ENCODE data around the gene CAMSAP1.

DNA sequence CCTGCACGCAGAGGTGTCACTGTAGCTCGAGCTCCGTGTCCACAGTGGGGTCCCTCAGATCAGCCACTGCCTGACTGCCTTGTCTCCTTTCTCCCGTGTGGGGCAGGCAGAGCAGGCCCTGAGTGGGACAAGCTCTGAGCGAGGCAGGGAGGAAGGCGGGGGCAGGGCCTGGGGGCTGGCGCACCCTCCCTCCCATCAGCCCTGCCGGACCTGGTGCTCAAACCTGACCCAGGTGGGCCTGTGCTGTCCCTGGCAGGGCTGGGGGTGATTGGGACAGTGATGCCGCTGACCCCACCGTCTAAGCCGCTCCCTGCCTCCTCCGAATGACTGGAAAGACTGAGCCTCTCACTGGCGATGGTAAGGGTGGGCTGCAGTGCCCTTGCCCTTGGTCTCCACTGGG, 144.4 kb downstream of the CAMSAP1 start:
- TF ChIP-seq, protein P1, sequence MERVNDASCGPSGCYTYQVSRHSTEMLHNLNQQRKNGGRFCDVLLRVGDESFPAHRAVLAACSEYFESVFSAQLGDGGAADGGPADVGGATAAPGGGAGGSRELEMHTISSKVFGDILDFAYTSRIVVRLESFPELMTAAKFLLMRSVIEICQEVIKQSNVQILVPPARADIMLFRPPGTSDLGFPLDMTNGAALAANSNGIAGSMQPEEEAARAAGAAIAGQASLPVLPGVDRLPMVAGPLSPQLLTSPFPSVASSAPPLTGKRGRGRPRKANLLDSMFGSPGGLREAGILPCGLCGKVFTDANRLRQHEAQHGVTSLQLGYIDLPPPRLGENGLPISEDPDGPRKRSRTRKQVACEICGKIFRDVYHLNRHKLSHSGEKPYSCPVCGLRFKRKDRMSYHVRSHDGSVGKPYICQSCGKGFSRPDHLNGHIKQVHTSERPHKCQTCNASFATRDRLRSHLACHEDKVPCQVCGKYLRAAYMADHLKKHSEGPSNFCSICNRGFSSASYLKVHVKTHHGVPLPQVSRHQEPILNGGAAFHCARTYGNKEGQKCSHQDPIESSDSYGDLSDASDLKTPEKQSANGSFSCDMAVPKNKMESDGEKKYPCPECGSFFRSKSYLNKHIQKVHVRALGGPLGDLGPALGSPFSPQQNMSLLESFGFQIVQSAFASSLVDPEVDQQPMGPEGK (CRISPR knock-in tag; IDR thresholded peaks at IDR 0.05; ENCODE audit: borderline replicate concordance): no peak
- TF ChIP-seq SNAI2 (CRISPR knock-in tag; IDR thresholded peaks at IDR 0.05) (no peak), ZFP30 (CRISPR knock-in tag; IDR thresholded peaks at IDR 0.05) (no peak)

All from SK-N-SH treated with all-trans-retinoic acid at 6 μM for 48 hours (cell line).